Measurements from ENCODE around the gene ZNF618.

GRCh38 chr9:113973963-113974413, 97.9 kb downstream of the ZNF618 start:
- TF ChIP-seq POLR2A (IDR thresholded peaks at IDR 0.05) (no peak), EP300 (IDR thresholded peaks at IDR 0.05) (no peak), POLR2AphosphoS5 (IDR thresholded peaks at IDR 0.05) (no peak)
- TF ChIP-seq, protein P1, sequence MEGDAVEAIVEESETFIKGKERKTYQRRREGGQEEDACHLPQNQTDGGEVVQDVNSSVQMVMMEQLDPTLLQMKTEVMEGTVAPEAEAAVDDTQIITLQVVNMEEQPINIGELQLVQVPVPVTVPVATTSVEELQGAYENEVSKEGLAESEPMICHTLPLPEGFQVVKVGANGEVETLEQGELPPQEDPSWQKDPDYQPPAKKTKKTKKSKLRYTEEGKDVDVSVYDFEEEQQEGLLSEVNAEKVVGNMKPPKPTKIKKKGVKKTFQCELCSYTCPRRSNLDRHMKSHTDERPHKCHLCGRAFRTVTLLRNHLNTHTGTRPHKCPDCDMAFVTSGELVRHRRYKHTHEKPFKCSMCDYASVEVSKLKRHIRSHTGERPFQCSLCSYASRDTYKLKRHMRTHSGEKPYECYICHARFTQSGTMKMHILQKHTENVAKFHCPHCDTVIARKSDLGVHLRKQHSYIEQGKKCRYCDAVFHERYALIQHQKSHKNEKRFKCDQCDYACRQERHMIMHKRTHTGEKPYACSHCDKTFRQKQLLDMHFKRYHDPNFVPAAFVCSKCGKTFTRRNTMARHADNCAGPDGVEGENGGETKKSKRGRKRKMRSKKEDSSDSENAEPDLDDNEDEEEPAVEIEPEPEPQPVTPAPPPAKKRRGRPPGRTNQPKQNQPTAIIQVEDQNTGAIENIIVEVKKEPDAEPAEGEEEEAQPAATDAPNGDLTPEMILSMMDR (IDR thresholded peaks at IDR 0.05), result no peak
